OCI-LY7 (cell line): ENCODE results near the gene CABLES1.

ENCODE experiments used
- EZH2phosphoT487 ChIP-seq: fragments of 200-600 bp; sonication (generic); IDR thresholded peaks from 2 replicates; pipeline ENCODE4 v1.6.1; 2018; ENCODE audit warnings: low read depth, borderline replicate concordance, mild to moderate bottlenecking, mixed run types, antibody characterized with exemption, low read length, moderate library complexity, mixed read lengths
- TF ChIP-seq, protein P1 (sequence below): fragments of 200-600 bp; sonication (generic); conservative IDR thresholded peaks from 2 replicates; pipeline ENCODE4 v1.5.1; 2014; ENCODE audit warnings: mild to moderate bottlenecking, antibody characterized with exemption, low read length, moderate library complexity, mixed read lengths

GRCh38 chr18:23129355-23130002 lies 5.8 kb upstream of the CABLES1 start:
- TF ChIP-seq, protein P1, sequence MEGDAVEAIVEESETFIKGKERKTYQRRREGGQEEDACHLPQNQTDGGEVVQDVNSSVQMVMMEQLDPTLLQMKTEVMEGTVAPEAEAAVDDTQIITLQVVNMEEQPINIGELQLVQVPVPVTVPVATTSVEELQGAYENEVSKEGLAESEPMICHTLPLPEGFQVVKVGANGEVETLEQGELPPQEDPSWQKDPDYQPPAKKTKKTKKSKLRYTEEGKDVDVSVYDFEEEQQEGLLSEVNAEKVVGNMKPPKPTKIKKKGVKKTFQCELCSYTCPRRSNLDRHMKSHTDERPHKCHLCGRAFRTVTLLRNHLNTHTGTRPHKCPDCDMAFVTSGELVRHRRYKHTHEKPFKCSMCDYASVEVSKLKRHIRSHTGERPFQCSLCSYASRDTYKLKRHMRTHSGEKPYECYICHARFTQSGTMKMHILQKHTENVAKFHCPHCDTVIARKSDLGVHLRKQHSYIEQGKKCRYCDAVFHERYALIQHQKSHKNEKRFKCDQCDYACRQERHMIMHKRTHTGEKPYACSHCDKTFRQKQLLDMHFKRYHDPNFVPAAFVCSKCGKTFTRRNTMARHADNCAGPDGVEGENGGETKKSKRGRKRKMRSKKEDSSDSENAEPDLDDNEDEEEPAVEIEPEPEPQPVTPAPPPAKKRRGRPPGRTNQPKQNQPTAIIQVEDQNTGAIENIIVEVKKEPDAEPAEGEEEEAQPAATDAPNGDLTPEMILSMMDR, result no peak
- TF ChIP-seq EZH2phosphoT487, result no peak
